HEK293T (cell line): ENCODE measurements around the gene KREMEN2.

Experiments used
- CTBP1 ChIP-seq: fragments of 450-650 bp; IDR thresholded peaks from 2 replicates; pipeline ENCODE4 v1.6.1; 2016; ENCODE audit warnings: borderline replicate concordance
- ELF4 ChIP-seq: fragments of 450-650 bp; IDR thresholded peaks from 2 replicates; pipeline ENCODE4 v1.6.1; 2017; ENCODE audit warnings: antibody characterized with exemption
- FOXK2 ChIP-seq: fragments of 450-650 bp; IDR thresholded peaks from 2 replicates; pipeline ENCODE4 v1.6.1; 2016; ENCODE audit warnings: mild to moderate bottlenecking
- FOXM1 ChIP-seq: fragments of 450-650 bp; IDR thresholded peaks from 2 replicates; pipeline ENCODE4 v1.6.1; 2017; ENCODE audit warnings: mild to moderate bottlenecking, borderline replicate concordance
- L3MBTL2 ChIP-seq: fragments of 450-650 bp; conservative IDR thresholded peaks from 2 replicates; pipeline ENCODE4 v1.6.1; 2016; ENCODE audit warnings: mild to moderate bottlenecking
- SP1 ChIP-seq: fragments of 450-650 bp; IDR thresholded peaks from 2 replicates; pipeline ENCODE4 v1.6.1; 2017
- SUZ12 ChIP-seq: fragments of 450-650 bp; IDR thresholded peaks from 2 replicates; pipeline ENCODE4 v1.6.1; 2016; ENCODE audit warnings: mild to moderate bottlenecking

GRCh38 chr16:3009568-3010390 is 45.7 kb downstream of the KREMEN2 start:
- no peak for TF ChIP-seq FOXM1
- TF ChIP-seq SUZ12, result no peak
- TF ChIP-seq L3MBTL2, result no peak
- TF ChIP-seq FOXK2, result no peak
- TF ChIP-seq SP1, result no peak
- no peak for TF ChIP-seq CTBP1
- TF ChIP-seq ELF4, result no peak
